Calu3 (cell line): ENCODE measurements around the gene HNF4A. TPM values are rescaled to one million over a fixed set of nuclear protein-coding genes. Genes with fewer than 3 reads are reported as not detected.

ENCODE experiments used
- BruUV-seq: library from RNA; stranded (reverse); fragments of 400-500 nt; replicated peaks from 2 replicates; lab custom pipeline; 2021; lab: Mats Ljungman, UMichigan
- CTCF ChIA-PET: fragments of 300-600 bp; sonication (Branson Sonifier 250); formaldehyde crosslinking; loops from one replicate; lab custom pipeline; 2022; ENCODE audit warnings: antibody characterized with exemption; lab: Charles Lee
- DNase-seq: peaks from one replicate; pipeline ENCODE4 v3.0.0; 2022
- H3K27ac Mint-ChIP-seq: one replicate; pipeline ENCODE4 v1.8.0; 2022; ENCODE audit warnings: mixed read lengths; ENCODE audit not compliant: unreplicated experiment
- H3K27me3 Mint-ChIP-seq: one replicate; pipeline ENCODE4 v1.8.0; 2022; ENCODE audit warnings: mixed read lengths; ENCODE audit not compliant: unreplicated experiment
- H3K36me3 Mint-ChIP-seq: one replicate; pipeline ENCODE4 v1.8.0; 2022; ENCODE audit warnings: mild to moderate bottlenecking, moderate library complexity, mixed read lengths; ENCODE audit not compliant: insufficient read depth, unreplicated experiment
- H3K4me1 Mint-ChIP-seq: one replicate; pipeline ENCODE4 v1.8.0; 2022; ENCODE audit warnings: mild to moderate bottlenecking, low read depth, mixed read lengths; ENCODE audit not compliant: unreplicated experiment
- H3K4me3 Mint-ChIP-seq: one replicate; pipeline ENCODE4 v1.8.0; 2022; ENCODE audit warnings: mild to moderate bottlenecking, low read depth, moderate library complexity, mixed read lengths; ENCODE audit not compliant: unreplicated experiment
- H3K9me3 Mint-ChIP-seq: one replicate; pipeline ENCODE4 v1.8.0; 2022; ENCODE audit warnings: low read depth, mixed read lengths; ENCODE audit not compliant: unreplicated experiment
- intact Hi-C: fragments of 100-400 bp; cut with micrococcal nuclease; formaldehyde crosslinking; loops from one replicate; pipeline ENCODE4 v1.10.0; 2022; ENCODE audit not compliant: unreplicated experiment
- total RNA-seq: library from RNA; stranded (reverse); gene quantifications from 2 replicates; pipeline ENCODE4 v1.2.3, GENCODE V29; 2022
- TF ChIP-seq, protein P1 (sequence below): fragments of 200-600 bp; IDR thresholded peaks from one replicate; pipeline ENCODE4 v1.8.0; 2022; ENCODE audit warnings: antibody characterized with exemption; ENCODE audit not compliant: unreplicated experiment

The HNF4A gene
- total RNA-seq, 1 experiment from 2014 or later, result 27.7 TPM

DNA sequence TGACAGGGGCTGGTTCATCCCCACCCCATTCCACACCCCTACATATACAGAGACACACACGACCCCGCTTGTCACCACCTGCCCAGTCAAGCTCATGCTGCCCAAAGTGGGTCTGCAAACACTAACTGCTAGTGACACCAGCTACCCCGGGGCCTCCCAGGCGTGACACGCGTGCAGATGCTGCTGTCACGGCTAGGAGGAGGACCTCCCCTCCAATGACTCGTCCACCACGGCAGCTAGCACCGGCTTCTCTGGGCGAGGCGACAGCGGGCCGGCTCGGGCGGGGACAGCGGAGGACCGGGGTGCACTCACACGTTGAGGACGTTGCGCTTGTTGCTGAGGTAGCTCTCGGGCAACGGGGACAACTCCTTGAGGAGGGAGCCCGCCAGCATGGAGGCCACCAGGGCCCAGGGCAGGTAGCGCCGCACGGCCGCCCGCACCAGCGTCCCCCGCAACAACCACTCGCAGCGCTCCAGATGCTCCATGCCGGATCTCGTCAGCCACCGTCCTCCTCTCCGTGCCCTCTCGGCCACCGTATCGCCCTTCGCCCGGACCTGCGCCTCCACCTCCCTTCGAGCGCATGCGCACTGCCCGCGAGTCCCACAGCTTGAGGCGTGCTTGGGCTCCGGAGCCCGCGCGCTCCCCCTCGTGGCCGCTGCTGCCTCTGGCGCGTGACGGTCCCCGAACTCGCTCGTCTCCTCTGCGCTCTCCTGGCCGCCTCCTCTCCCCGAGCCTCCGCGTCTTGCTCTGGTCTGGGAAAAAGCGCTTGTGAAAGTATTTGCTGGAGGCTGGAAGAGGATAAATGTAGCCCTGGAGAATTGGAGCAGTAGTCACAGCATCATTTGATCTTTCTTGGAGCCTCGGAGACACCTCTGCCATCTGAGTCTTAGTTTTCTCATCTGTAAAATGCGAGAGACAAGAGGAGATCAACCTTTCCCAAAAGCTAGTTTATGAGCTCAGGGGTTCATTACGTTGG is 44.5 kb upstream of the HNF4A start, which contains the start of gene FITM2:
TSS of gene FITM2 (minus strand) at position 539 of the 976 bp plus-strand sequence. CDS start at position 485, 54 bp downstream.
- Mint-ChIP-seq H3K36me3 (peaks cover 25% of the 10 kb centered on the region), H3K4me1 (peaks cover 12% of the 10 kb centered on the region), H3K27me3 (no peaks in the 10 kb centered on the region), H3K9me3 (no peaks in the 10 kb centered on the region), H3K4me3 (peak within 1 kb of the TSS; percentile 98), H3K27ac (peak within 1 kb of the TSS; percentile 83)
- CTCF ChIA-PET, result interaction anchor here (0.6 to 4.7 kb wide), 15 partner anchors 9 to 300 kb away, joined by 3 to 56 read pairs (median 4); partner anchors contain the start of gene OSER1
- intact Hi-C loops, result loop anchor here (1.0 to 5.0 kb wide), 2 partner anchors 76 to 94 kb away; no protein-coding TSS in a partner anchor
- TF ChIP-seq, protein P1, sequence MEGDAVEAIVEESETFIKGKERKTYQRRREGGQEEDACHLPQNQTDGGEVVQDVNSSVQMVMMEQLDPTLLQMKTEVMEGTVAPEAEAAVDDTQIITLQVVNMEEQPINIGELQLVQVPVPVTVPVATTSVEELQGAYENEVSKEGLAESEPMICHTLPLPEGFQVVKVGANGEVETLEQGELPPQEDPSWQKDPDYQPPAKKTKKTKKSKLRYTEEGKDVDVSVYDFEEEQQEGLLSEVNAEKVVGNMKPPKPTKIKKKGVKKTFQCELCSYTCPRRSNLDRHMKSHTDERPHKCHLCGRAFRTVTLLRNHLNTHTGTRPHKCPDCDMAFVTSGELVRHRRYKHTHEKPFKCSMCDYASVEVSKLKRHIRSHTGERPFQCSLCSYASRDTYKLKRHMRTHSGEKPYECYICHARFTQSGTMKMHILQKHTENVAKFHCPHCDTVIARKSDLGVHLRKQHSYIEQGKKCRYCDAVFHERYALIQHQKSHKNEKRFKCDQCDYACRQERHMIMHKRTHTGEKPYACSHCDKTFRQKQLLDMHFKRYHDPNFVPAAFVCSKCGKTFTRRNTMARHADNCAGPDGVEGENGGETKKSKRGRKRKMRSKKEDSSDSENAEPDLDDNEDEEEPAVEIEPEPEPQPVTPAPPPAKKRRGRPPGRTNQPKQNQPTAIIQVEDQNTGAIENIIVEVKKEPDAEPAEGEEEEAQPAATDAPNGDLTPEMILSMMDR, result peak; percentile 98
- DNase-seq, result peak; percentile 100
- BruUV-seq, result no TSS peak

DNA sequence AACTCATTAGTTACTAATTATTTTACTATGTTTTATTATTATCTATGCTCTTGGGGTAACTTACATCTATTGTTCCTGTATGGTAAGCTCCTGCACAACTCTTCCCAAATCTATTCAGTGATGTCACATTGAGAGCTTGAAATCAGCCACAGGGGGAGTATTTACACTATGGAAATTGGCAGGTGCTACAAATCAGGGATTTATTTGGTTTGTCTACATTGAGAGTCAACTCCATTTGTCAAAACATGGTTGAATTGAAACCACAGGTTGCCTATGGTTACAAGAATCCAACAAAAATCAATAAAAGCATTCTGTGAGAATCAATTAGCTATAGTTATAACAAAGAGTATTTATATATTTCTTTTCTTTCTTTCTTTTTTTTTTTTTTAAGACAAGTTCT is 40.6 kb upstream of the HNF4A start:
- CTCF ChIA-PET, result interaction anchor here (0.7 kb wide), 1 partner anchor 279 kb away, joined by 3 read pairs; no protein-coding TSS in a partner anchor
- H3K36me3 Mint-ChIP-seq, result peaks cover 22% of the 10 kb centered on the region
- peaks cover 15% of the 10 kb centered on the region for H3K27me3 Mint-ChIP-seq
- TF ChIP-seq, protein P1, result no peak
- H3K27ac Mint-ChIP-seq, result no peak overlapping the region
- DNase-seq, result no peak
- no TSS peak for BruUV-seq
- peaks cover 6% of the 10 kb centered on the region for H3K4me1 Mint-ChIP-seq
- H3K4me3 Mint-ChIP-seq, result no peak overlapping the region
- peaks cover 3% of the 10 kb centered on the region for H3K9me3 Mint-ChIP-seq
- intact Hi-C loops, result loop anchor here (5.0 kb wide), 1 partner anchor 72 kb away; no protein-coding TSS in a partner anchor

DNA sequence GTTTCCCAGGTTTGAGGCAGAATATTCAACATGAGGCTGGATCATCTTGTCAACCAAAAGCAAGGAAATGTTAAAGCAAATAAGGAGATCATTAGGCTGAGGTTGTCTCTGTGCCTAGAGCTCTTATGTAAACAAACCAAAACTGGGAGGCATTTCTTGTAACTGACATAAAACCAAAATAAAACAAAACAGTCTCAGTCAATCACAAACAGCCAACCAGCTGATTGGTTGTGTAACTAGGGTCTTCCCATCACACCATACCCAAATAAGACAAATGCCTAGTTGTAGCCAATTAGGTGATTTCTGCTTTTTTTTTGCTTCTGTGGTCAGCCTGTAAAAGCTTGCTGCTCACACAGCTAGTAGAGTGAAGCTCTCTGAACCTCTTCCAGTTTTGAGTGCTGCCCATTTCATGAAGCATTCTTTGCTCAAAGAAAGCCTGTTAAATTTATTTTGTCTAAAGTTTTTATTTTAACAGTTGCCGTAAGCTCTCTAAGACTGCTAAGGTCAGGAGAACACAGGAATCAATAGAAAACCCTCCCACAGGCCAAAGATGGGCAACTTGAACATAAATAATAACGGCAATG is 35.6 kb upstream of the HNF4A start:
- H3K4me1 Mint-ChIP-seq, result no peaks in the 10 kb centered on the region
- intact Hi-C loops, result no loop called here
- H3K4me3 Mint-ChIP-seq, result no peak overlapping the region
- peaks cover 4% of the 10 kb centered on the region for H3K36me3 Mint-ChIP-seq
- no TSS peak for BruUV-seq
- peaks cover 3% of the 10 kb centered on the region for H3K9me3 Mint-ChIP-seq
- TF ChIP-seq, protein P1, result no peak
- H3K27me3 Mint-ChIP-seq, result peaks cover 15% of the 10 kb centered on the region
- H3K27ac Mint-ChIP-seq, result no peak overlapping the region
- CTCF ChIA-PET, result interaction anchor here (1.7 kb wide), 1 partner anchor 9 kb away, joined by 4 read pairs; the partner anchor contains the start of gene FITM2
- no peak for DNase-seq

DNA sequence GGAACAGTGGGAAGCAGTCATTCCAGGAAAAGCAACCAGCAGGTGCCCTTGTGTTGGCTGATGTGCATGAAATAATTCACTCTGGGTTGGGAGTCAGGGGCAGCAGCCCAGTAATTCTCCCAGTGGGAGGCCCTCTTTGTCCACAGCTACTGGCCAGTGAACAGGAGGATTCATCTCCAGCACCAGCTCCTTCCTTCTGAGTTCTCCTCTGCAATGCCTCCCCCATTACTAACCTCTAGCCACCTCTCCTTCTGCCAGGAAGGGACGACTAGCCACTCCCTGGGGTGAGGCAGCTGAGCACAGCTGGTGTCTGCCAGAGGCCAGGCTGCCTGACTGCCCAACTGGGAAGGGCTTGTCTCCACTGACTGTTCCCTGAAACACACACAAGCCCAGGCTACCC is 31.2 kb upstream of the HNF4A start:
- H3K27ac Mint-ChIP-seq, result no peak overlapping the region
- intact Hi-C loops, result no loop called here
- DNase-seq, result no peak
- TF ChIP-seq, protein P1, result no peak
- peaks cover 10% of the 10 kb centered on the region for H3K27me3 Mint-ChIP-seq
- no peaks in the 10 kb centered on the region for H3K9me3 Mint-ChIP-seq
- peaks cover 4% of the 10 kb centered on the region for H3K36me3 Mint-ChIP-seq
- H3K4me1 Mint-ChIP-seq, result no peaks in the 10 kb centered on the region
- CTCF ChIA-PET, result no interaction called here
- no TSS peak for BruUV-seq
- no peak overlapping the region for H3K4me3 Mint-ChIP-seq
